Ovary (tissue), 3 donors: Measurements from ENCODE around the gene SFI1.

Experiments used
- CTCF ChIP-seq, 3 donors: fragments of 450-650 bp in 2 of 3; fragments of 200-600 bp in 1 of 3; IDR thresholded peaks; one replicate each; pipeline versions ENCODE4 v1.5.1 to v1.8.0; 2016 to 2022; ENCODE audit warnings: antibody characterized with exemption in 3 of 3, mild to moderate bottlenecking in 1 of 3
- EP300 ChIP-seq: sonication (generic); formaldehyde crosslinking; IDR thresholded peaks from one replicate; pipeline ENCODE4 v1.6.1; 2017; ENCODE audit warnings: antibody characterized with exemption
- POLR2A ChIP-seq: fragments of 450-650 bp; IDR thresholded peaks from one replicate; pipeline ENCODE4 v1.6.1; 2017; ENCODE audit warnings: antibody characterized with exemption, mild to moderate bottlenecking, moderate library complexity
- donor health status: DM: no; HTN: no; CAD: no.

DNA sequence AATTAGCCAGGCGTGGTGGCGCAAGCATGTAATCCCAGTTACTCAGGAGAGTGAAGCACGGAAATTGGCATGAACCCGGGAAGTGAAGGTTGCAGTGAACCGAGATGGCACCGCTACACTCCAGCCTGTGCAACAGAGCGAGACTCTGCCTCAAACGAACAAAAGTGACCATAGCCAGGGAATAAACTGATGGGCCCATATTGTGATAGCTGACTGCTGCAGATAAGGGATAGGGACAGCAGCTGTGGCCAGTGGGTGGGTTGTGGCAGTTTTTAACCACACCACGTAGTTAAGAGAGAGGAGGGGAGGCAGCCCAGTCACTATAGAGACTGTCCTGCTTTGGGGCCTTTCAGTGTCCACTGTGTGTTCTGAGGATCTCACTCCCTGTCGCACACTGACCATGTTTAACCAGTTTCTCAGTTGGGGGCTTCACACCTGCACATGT, 106.8 kb downstream of the SFI1 start:
- no peak for TF ChIP-seq CTCF (IDR thresholded peaks at IDR 0.05)
- no peak for TF ChIP-seq POLR2A
- TF ChIP-seq EP300 = no peak
